Transverse colon (tissue), 3 donors: ENCODE data around the gene PRSS27.
"Not testable (repeated sequence)": the region's sequence is repeated elsewhere in the genome, so short reads cannot be mapped to it uniquely, and the experiment has no call there.

Source experiments
- POLR2A ChIP-seq: fragments of 450-650 bp; IDR thresholded peaks from one replicate; pipeline ENCODE4 v1.6.1; 2016; ENCODE audit warnings: antibody characterized with exemption, mild to moderate bottlenecking, moderate library complexity
- TF ChIP-seq, protein P1 (sequence below), 5 experiments: fragments of 200-600 bp in 3 of 5; fragments of 450-650 bp in 2 of 5; sonication (generic) in 3 of 5; IDR thresholded peaks; 1 replicate in 2 of 5; 2 replicates in 3 of 5; pipeline ENCODE4 v1.5.1; 2016 to 2017; ENCODE audit warnings: antibody characterized with exemption in 5 of 5, inconsistent platforms in 3 of 5, mild to moderate bottlenecking in 2 of 5, moderate library complexity in 1 of 5

DNA sequence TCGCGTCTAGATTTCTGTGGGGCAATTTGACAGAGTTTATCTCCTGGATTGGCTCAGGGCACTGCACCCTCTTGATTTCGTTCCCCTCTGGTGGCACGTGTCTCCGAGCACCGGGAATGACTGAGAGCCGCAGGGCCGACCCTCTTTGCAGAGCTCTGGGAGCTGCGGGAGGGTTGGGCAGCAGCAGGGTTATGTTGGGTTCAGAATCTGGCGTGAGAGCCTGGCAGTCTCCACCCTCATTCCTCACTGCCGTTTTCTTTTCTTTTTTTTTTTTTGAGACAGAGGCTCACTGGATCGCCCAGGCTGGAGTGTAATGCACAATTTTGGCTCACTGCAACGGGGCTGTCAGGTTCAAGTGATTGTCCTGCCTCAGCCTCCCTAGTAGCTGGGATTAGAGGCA is 30.6 kb downstream of the PRSS27 start:
- TF ChIP-seq, protein P1, sequence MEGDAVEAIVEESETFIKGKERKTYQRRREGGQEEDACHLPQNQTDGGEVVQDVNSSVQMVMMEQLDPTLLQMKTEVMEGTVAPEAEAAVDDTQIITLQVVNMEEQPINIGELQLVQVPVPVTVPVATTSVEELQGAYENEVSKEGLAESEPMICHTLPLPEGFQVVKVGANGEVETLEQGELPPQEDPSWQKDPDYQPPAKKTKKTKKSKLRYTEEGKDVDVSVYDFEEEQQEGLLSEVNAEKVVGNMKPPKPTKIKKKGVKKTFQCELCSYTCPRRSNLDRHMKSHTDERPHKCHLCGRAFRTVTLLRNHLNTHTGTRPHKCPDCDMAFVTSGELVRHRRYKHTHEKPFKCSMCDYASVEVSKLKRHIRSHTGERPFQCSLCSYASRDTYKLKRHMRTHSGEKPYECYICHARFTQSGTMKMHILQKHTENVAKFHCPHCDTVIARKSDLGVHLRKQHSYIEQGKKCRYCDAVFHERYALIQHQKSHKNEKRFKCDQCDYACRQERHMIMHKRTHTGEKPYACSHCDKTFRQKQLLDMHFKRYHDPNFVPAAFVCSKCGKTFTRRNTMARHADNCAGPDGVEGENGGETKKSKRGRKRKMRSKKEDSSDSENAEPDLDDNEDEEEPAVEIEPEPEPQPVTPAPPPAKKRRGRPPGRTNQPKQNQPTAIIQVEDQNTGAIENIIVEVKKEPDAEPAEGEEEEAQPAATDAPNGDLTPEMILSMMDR (IDR thresholded peaks at IDR 0.05), result not testable (repeated sequence)
- TF ChIP-seq POLR2A, result not testable (repeated sequence)
